GM12878 (cell line): ENCODE results near the gene SCARB1. TPM values are rescaled to one million over a fixed set of nuclear protein-coding genes. Genes with fewer than 3 reads are reported as not detected.
A peak's percentile ranks its signal among the peaks of the same experiment; 100 is the strongest.

ENCODE experiments used
- ATAC-seq: fragments of 200-7000 bp; cut with Tn5 transposase; 3 replicates; pipeline ENCODE4 v1.9.1; 2020; ENCODE audit warnings: mild to moderate bottlenecking, moderate library complexity
- BruUV-seq: library from RNA; stranded (reverse); fragments of 400-500 nt; replicated peaks from 2 replicates; lab custom pipeline; 2021; lab: Mats Ljungman, UMichigan
- CTCF ChIA-PET: fragments of 300-600 bp; sonication (Branson Sonifier 250); formaldehyde crosslinking; extraction: SDS; loops from one replicate; lab custom pipeline; 2021; ENCODE audit warnings: inconsistent platforms; lab: Yijun Ruan, JAX
- POLR2A ChIA-PET: fragments of 350-600 bp; formaldehyde crosslinking; extraction: SDS; loops from one replicate; lab custom pipeline; 2021; ENCODE audit warnings: inconsistent platforms; lab: Charles Lee
- RAD21 ChIA-PET: fragments of 300-600 bp; sonication (Branson Sonifier 250); formaldehyde crosslinking; loops from one replicate; lab custom pipeline; 2023; ENCODE audit warnings: antibody characterized with exemption; ENCODE audit not compliant: unreplicated experiment; lab: Charles Lee
- SMC1A ChIA-PET: fragments of 300-600 bp; sonication (Branson Sonifier 250); formaldehyde crosslinking; loops from one replicate; lab custom pipeline; 2023; ENCODE audit not compliant: unreplicated experiment, uncharacterized antibody; lab: Charles Lee
- DNase-seq: peaks from one replicate; pipeline ENCODE4 v3.0.0-alpha.2; 2011; ENCODE audit warnings: low read depth, low spot score
- FAIRE-seq: peaks from 3 replicates; lab custom pipeline; 2011; peaks lifted over from hg19 to GRCh38; lab: Jason Lieb, UNC
- H2AFZ ChIP-seq: 2 replicates; pipeline ENCODE4 v1.6.0; 2011; ENCODE audit warnings: low read depth, low read length, control low read depth; ENCODE audit not compliant: control insufficient read depth
- H3K27ac ChIP-seq: 2 replicates; pipeline ENCODE4 v1.5.1; 2011; ENCODE audit warnings: control low read depth; ENCODE audit not compliant: control insufficient read depth, insufficient read depth
- H3K27me3 ChIP-seq, 2 experiments: replicated peaks in 1 of 2; 2 replicates each; pipeline versions ENCODE4 v1.6.0 to v1.6.1; 2011; ENCODE audit warnings: low read length in 1 of 2; ENCODE audit not compliant: control insufficient read depth in 2 of 2, insufficient read depth in 2 of 2
- H3K36me3 ChIP-seq, 2 experiments: 2 replicates each; pipeline ENCODE4 v1.5.1; 2011; ENCODE audit warnings: low read length in 1 of 2; ENCODE audit not compliant: control insufficient read depth in 2 of 2, insufficient read depth in 2 of 2
- H3K4me1 ChIP-seq: 2 replicates; pipeline ENCODE4 v1.6.1; 2011; ENCODE audit warnings: mild to moderate bottlenecking, low read length, moderate library complexity, mixed read lengths; ENCODE audit not compliant: control insufficient read depth, insufficient read depth
- H3K4me2 ChIP-seq: 2 replicates; pipeline ENCODE4 v1.6.0; 2011; ENCODE audit warnings: control low read depth; ENCODE audit not compliant: control insufficient read depth, insufficient read depth
- H3K4me3 ChIP-seq: fragments of 200-600 bp; sonication (generic); 2 replicates; pipeline ENCODE4 v1.5.1; 2016
- H3K79me2 ChIP-seq: 2 replicates; pipeline ENCODE4 v1.6.0; 2011; ENCODE audit warnings: low read length; ENCODE audit not compliant: control insufficient read depth, insufficient read depth
- H3K9ac ChIP-seq: 2 replicates; pipeline ENCODE4 v1.8.0; 2011; ENCODE audit warnings: low read length, control low read depth, mixed read lengths; ENCODE audit not compliant: control insufficient read depth, insufficient read depth
- H3K9me3 ChIP-seq: replicated peaks from 3 replicates; pipeline ENCODE4 v1.5.1; 2011; ENCODE audit warnings: mild to moderate bottlenecking, low read length; ENCODE audit not compliant: control insufficient read depth, insufficient read depth
- H4K20me1 ChIP-seq: 2 replicates; pipeline ENCODE4 v1.6.0; 2011; ENCODE audit not compliant: control insufficient read depth, insufficient read depth
- NFYB ChIP-seq: IDR thresholded peaks from 2 replicates; pipeline ENCODE4 v1.6.1; 2011; ENCODE audit warnings: low read depth, mild to moderate bottlenecking, low read length, improper control_type of control experiment, moderate library complexity; ENCODE audit not compliant: insufficient read depth
- NRF1 ChIP-seq: conservative IDR thresholded peaks from 2 replicates; pipeline ENCODE4 v1.6.1; 2011; ENCODE audit warnings: mild to moderate bottlenecking, low read depth, low read length, improper control_type of control experiment
- RUNX3 ChIP-seq: IDR thresholded peaks from 2 replicates; pipeline ENCODE4 v1.6.1; 2012; ENCODE audit warnings: low read length, inconsistent platforms
- TCF12 ChIP-seq: IDR thresholded peaks from 2 replicates; pipeline ENCODE4 v1.6.1; 2011; ENCODE audit warnings: low read depth, mild to moderate bottlenecking, low read length
- YY1 ChIP-seq: IDR thresholded peaks from 2 replicates; pipeline ENCODE4 v1.6.1; 2011; ENCODE audit warnings: low read depth, mild to moderate bottlenecking, low read length
- WGBS: methylation state at CpG from one replicate; pipeline ENCODE4 v1.1.6; 2016; ENCODE audit warnings: low lambda C conversion rate; ENCODE audit not compliant: insufficient replicate concordance, insufficient coverage; ENCODE audit errors: missing lambda C conversion rate; 5-methylcytosine and 5-hydroxymethylcytosine counted together
- in situ Hi-C: fragments of 300-500 bp; cut with MboI; formaldehyde crosslinking; loops from 9 replicates; pipeline ENCODE4 v1.14.3; 2018; ENCODE audit warnings: mixed read lengths
- intact Hi-C: fragments of 100-400 bp; cut with micrococcal nuclease; formaldehyde crosslinking; loops from one replicate; pipeline ENCODE4 v1.14.2; 2022; ENCODE audit not compliant: unreplicated experiment
- polyA plus RNA-seq, 11 experiments: library from polyadenylated mRNA; depleted of rRNA in 4 of 11; unstranded in 6 of 11; stranded (reverse) in 5 of 11; fragments of >200 nt; fragmentation: Nextera tagmentation in 4 of 11; fragmentation: Illumina TruSeq in 1 of 11; extraction: Ambion mirVana in 4 of 11; extraction: Trizol in 1 of 11; gene quantifications; 1 replicate in 1 of 11; 2 replicates in 10 of 11; pipeline versions ENCODE4 v1.2.1 to v1.2.3, GENCODE V29; 2011 to 2016; ENCODE audit warnings: inconsistent platforms in 2 of 11, missing spikeins in 2 of 11, low read depth in 1 of 11
- total RNA-seq, 4 experiments: library from RNA; depleted of rRNA in 3 of 4; stranded (reverse); fragments of >200 nt in 3 of 4; fragmentation: Illumina TruSeq in 1 of 4; extraction: Trizol in 1 of 4; gene quantifications; 2 replicates each; pipeline versions ENCODE4 v1.2.1 to v1.2.3, GENCODE V29; 2013 to 2021
- TF ChIP-seq, protein P1 (sequence below): fragments of 450-650 bp; IDR thresholded peaks from 2 replicates; pipeline ENCODE4 v1.6.1; 2016; ENCODE audit warnings: mild to moderate bottlenecking, moderate library complexity, borderline replicate concordance
- TF ChIP-seq, protein P2 (sequence below): fragments of 450-650 bp; conservative IDR thresholded peaks from 2 replicates; pipeline ENCODE4 v1.6.1; 2017; ENCODE audit warnings: mild to moderate bottlenecking, moderate library complexity
- TF ChIP-seq, protein P3 (sequence below): IDR thresholded peaks from 2 replicates; pipeline ENCODE4 v1.6.1; 2011; ENCODE audit warnings: borderline replicate concordance, low read depth, mild to moderate bottlenecking, moderate library complexity, mixed read lengths, low read length; ENCODE audit not compliant: insufficient read depth; ENCODE audit errors: extremely low read length
- TF ChIP-seq, protein P4 (sequence below): fragments of 450-650 bp; IDR thresholded peaks from 2 replicates; pipeline ENCODE4 v1.6.1; 2017; ENCODE audit warnings: mild to moderate bottlenecking, moderate library complexity
- TF ChIP-seq, protein P5 (sequence below): fragments of 450-650 bp; IDR thresholded peaks from 2 replicates; pipeline ENCODE4 v1.6.1; 2016; ENCODE audit warnings: mild to moderate bottlenecking

Gene SCARB1
- total and polyA plus RNA-seq, 10 of the 15 experiments (the other 5 are each of a cell fraction or from before 2014, with no cell fraction given) = 0.34 to 104 (median 63.1) TPM

DNA sequence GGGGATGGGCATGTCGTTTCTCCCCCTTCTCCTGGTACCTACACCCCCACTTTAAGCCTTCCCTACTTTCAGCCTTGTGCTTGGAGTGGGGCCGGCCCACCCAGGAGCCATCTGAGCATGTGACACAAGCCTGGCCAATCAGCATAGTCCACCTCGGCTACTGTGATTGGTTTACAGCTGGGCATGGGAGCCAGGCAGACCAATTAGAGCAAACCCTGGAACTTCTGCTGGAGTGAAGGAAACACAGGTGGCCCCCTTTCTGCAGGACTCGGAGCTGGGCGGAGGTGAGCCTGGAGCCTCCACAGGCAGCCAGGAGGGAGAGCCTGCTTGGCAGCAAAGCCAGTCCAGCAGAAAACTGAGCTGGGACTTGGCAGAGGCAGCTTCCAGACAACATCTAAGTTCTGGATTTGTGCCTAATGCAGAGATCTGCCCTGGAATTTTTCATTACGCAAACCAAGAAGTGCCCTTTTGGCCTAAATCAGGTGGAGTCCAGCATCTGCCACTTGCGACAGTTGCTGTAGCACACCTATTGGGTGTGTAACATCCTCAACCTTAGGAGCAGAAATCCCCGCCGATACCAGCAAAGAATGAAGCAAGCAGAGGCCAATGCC lies 59.5 kb downstream of the SCARB1 start:
- no peaks in the 10 kb centered on the region for H3K79me2 ChIP-seq
- H3K4me3 ChIP-seq = no peak overlapping the region
- H3K4me2 ChIP-seq = no peak overlapping the region
- intact Hi-C loops (no loop called here), in situ Hi-C loops (no loop called here)
- POLR2A ChIA-PET = no interaction called here
- FAIRE-seq = no peak
- DNase-seq = no peak
- H3K27me3 ChIP-seq = no peaks in the 10 kb centered on the region
- no TSS peak for BruUV-seq
- H3K4me1 ChIP-seq = no peaks in the 10 kb centered on the region
- no peak overlapping the region for H2AFZ ChIP-seq
- WGBS = 98% methylated on average over 9 of the region's 9 CpGs
- no peaks in the 10 kb centered on the region for H3K9me3 ChIP-seq
- ATAC-seq = peak; percentile 41; the same call in 1 of the 3 replicates
- H3K27ac ChIP-seq = no peak overlapping the region
- H4K20me1 ChIP-seq = no peaks in the 10 kb centered on the region
- H3K9ac ChIP-seq = no peak overlapping the region
- SMC1A ChIA-PET = interaction anchor here (1.0 kb wide), 1 partner anchor 9 kb away, joined by 4 read pairs; no protein-coding TSS in a partner anchor
- CTCF ChIA-PET = no interaction called here
- RAD21 ChIA-PET = interaction anchor here (1.3 kb wide), 1 partner anchor 102 kb away, joined by 4 read pairs; no protein-coding TSS in a partner anchor
- peaks cover 37 to 44% of the 10 kb centered on the region in 2 experiments; a peak in 3 of 4 replicates for H3K36me3 ChIP-seq
- TF ChIP-seq YY1 = no peak
- TF ChIP-seq, protein P1, sequence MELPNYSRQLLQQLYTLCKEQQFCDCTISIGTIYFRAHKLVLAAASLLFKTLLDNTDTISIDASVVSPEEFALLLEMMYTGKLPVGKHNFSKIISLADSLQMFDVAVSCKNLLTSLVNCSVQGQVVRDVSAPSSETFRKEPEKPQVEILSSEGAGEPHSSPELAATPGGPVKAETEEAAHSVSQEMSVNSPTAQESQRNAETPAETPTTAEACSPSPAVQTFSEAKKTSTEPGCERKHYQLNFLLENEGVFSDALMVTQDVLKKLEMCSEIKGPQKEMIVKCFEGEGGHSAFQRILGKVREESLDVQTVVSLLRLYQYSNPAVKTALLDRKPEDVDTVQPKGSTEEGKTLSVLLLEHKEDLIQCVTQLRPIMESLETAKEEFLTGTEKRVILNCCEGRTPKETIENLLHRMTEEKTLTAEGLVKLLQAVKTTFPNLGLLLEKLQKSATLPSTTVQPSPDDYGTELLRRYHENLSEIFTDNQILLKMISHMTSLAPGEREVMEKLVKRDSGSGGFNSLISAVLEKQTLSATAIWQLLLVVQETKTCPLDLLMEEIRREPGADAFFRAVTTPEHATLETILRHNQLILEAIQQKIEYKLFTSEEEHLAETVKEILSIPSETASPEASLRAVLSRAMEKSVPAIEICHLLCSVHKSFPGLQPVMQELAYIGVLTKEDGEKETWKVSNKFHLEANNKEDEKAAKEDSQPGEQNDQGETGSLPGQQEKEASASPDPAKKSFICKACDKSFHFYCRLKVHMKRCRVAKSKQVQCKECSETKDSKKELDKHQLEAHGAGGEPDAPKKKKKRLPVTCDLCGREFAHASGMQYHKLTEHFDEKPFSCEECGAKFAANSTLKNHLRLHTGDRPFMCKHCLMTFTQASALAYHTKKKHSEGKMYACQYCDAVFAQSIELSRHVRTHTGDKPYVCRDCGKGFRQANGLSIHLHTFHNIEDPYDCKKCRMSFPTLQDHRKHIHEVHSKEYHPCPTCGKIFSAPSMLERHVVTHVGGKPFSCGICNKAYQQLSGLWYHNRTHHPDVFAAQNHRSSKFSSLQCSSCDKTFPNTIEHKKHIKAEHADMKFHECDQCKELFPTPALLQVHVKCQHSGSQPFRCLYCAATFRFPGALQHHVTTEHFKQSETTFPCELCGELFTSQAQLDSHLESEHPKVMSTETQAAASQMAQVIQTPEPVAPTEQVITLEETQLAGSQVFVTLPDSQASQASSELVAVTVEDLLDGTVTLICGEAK = no peak
- TF ChIP-seq, protein P2, sequence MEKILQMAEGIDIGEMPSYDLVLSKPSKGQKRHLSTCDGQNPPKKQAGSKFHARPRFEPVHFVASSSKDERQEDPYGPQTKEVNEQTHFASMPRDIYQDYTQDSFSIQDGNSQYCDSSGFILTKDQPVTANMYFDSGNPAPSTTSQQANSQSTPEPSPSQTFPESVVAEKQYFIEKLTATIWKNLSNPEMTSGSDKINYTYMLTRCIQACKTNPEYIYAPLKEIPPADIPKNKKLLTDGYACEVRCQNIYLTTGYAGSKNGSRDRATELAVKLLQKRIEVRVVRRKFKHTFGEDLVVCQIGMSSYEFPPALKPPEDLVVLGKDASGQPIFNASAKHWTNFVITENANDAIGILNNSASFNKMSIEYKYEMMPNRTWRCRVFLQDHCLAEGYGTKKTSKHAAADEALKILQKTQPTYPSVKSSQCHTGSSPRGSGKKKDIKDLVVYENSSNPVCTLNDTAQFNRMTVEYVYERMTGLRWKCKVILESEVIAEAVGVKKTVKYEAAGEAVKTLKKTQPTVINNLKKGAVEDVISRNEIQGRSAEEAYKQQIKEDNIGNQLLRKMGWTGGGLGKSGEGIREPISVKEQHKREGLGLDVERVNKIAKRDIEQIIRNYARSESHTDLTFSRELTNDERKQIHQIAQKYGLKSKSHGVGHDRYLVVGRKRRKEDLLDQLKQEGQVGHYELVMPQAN = no peak
- no peak for TF ChIP-seq NRF1
- 0 out of 2 replicates have a peak, but pooled peaks have one; percentile 43 for TF ChIP-seq NFYB
- TF ChIP-seq, protein P3, sequence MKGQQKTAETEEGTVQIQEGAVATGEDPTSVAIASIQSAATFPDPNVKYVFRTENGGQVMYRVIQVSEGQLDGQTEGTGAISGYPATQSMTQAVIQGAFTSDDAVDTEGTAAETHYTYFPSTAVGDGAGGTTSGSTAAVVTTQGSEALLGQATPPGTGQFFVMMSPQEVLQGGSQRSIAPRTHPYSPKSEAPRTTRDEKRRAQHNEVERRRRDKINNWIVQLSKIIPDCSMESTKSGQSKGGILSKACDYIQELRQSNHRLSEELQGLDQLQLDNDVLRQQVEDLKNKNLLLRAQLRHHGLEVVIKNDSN = peak; percentile 29
- TF ChIP-seq, protein P4, sequence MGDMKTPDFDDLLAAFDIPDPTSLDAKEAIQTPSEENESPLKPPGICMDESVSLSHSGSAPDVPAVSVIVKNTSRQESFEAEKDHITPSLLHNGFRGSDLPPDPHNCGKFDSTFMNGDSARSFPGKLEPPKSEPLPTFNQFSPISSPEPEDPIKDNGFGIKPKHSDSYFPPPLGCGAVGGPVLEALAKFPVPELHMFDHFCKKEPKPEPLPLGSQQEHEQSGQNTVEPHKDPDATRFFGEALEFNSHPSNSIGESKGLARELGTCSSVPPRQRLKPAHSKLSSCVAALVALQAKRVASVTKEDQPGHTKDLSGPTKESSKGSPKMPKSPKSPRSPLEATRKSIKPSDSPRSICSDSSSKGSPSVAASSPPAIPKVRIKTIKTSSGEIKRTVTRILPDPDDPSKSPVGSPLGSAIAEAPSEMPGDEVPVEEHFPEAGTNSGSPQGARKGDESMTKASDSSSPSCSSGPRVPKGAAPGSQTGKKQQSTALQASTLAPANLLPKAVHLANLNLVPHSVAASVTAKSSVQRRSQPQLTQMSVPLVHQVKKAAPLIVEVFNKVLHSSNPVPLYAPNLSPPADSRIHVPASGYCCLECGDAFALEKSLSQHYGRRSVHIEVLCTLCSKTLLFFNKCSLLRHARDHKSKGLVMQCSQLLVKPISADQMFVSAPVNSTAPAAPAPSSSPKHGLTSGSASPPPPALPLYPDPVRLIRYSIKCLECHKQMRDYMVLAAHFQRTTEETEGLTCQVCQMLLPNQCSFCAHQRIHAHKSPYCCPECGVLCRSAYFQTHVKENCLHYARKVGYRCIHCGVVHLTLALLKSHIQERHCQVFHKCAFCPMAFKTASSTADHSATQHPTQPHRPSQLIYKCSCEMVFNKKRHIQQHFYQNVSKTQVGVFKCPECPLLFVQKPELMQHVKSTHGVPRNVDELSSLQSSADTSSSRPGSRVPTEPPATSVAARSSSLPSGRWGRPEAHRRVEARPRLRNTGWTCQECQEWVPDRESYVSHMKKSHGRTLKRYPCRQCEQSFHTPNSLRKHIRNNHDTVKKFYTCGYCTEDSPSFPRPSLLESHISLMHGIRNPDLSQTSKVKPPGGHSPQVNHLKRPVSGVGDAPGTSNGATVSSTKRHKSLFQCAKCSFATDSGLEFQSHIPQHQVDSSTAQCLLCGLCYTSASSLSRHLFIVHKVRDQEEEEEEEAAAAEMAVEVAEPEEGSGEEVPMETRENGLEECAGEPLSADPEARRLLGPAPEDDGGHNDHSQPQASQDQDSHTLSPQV = no peak
- TF ChIP-seq, protein P5, sequence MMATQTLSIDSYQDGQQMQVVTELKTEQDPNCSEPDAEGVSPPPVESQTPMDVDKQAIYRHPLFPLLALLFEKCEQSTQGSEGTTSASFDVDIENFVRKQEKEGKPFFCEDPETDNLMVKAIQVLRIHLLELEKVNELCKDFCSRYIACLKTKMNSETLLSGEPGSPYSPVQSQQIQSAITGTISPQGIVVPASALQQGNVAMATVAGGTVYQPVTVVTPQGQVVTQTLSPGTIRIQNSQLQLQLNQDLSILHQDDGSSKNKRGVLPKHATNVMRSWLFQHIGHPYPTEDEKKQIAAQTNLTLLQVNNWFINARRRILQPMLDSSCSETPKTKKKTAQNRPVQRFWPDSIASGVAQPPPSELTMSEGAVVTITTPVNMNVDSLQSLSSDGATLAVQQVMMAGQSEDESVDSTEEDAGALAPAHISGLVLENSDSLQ = no peak
- no peak for TF ChIP-seq RUNX3
- TF ChIP-seq TCF12 = no peak
